Natural killer cell (primary cell): ENCODE data around the gene SLC6A8. TPM values are rescaled to one million over a fixed set of nuclear protein-coding genes. Genes with fewer than 3 reads are reported as not detected.

Source experiments
- ATAC-seq, 3 donors: fragments of 150-1000 bp in 2 of 3; fragments of 200-7000 bp in 1 of 3; cut with Tn5 transposase; 1 replicate in 1 of 3; 2 replicates in 2 of 3; pipeline ENCODE4 v1.10.0; 2021; ENCODE audit warnings: mild to moderate bottlenecking in 2 of 3, moderate library complexity in 2 of 3
- DNase-seq, 2 donors: peaks; one replicate each; pipeline versions ENCODE4 v3.0.0 to v3.0.0-alpha.2; 2013 to 2021; ENCODE audit warnings: mixed read lengths in 1 of 2
- H3K27ac ChIP-seq: one replicate; pipeline ENCODE4 v1.5.1; 2013; ENCODE audit warnings: mild to moderate bottlenecking, low read length
- H3K27me3 ChIP-seq: one replicate; pipeline ENCODE4 v1.6.1; 2013; ENCODE audit warnings: low read length; ENCODE audit not compliant: control insufficient read depth, insufficient read depth
- H3K36me3 ChIP-seq: one replicate; pipeline ENCODE4 v1.6.1; 2013; ENCODE audit warnings: low read length; ENCODE audit not compliant: control insufficient read depth, insufficient read depth
- H3K4me1 ChIP-seq: one replicate; pipeline ENCODE4 v1.6.1; 2013; ENCODE audit warnings: low read length; ENCODE audit not compliant: control insufficient read depth, insufficient read depth
- H3K4me3 ChIP-seq: one replicate; pipeline ENCODE4 v1.5.1; 2013; ENCODE audit warnings: low read length
- H3K9me3 ChIP-seq: one replicate; pipeline ENCODE4 v1.6.1; 2013; ENCODE audit warnings: low read length; ENCODE audit not compliant: control insufficient read depth, insufficient read depth
- H3K27ac Mint-ChIP-seq, 2 donors: one replicate each; pipeline ENCODE4 v1.8.0; 2022; ENCODE audit warnings: mild to moderate bottlenecking in 2 of 2, mixed read lengths in 2 of 2, moderate library complexity in 1 of 2
- H3K27me3 Mint-ChIP-seq, 2 donors: one replicate each; pipeline ENCODE4 v1.8.0; 2022; ENCODE audit warnings: low read depth in 2 of 2, mixed read lengths in 2 of 2
- H3K36me3 Mint-ChIP-seq: one replicate; pipeline ENCODE4 v1.8.0; 2022; ENCODE audit warnings: mixed read lengths
- H3K4me1 Mint-ChIP-seq, 2 donors: one replicate each; pipeline ENCODE4 v1.8.0; 2022; ENCODE audit warnings: mixed read lengths in 2 of 2
- H3K4me3 Mint-ChIP-seq: one replicate; pipeline ENCODE4 v1.8.0; 2022; ENCODE audit warnings: mild to moderate bottlenecking, moderate library complexity, mixed read lengths
- H3K9me3 Mint-ChIP-seq, 2 donors: one replicate each; pipeline ENCODE4 v1.8.0; 2022; ENCODE audit warnings: mixed read lengths in 2 of 2
- CTCF ChIP-seq: fragments of 200-600 bp; IDR thresholded peaks from one replicate; pipeline ENCODE4 v1.8.0; 2022; ENCODE audit warnings: antibody characterized with exemption
- WGBS: methylation state at CpG from one replicate; pipeline ENCODE4 v1.1.7; 2013; ENCODE audit warnings: missing lambda C conversion rate; ENCODE audit not compliant: insufficient coverage; 5-methylcytosine and 5-hydroxymethylcytosine counted together
- intact Hi-C: fragments of 100-400 bp; cut with micrococcal nuclease; formaldehyde crosslinking; loops from one replicate; pipeline ENCODE4 v1.14.2; 2022
- total RNA-seq, 4 donors: library from RNA; stranded (reverse); fragments of 120-200 nt in 1 of 4; gene quantifications; one replicate each; pipeline versions ENCODE4 v1.2.3 to v1.2.4, GENCODE V29; 2013 to 2022

The SLC6A8 gene
- total RNA-seq, 3 donors from 2014 or later (not counting 1 experiment from before 2014, with no cell fraction given): 0.77 to 2.5 (median 1.4) TPM

- H3K4me3 ChIP-seq: no peak overlapping the region
- no peak for TF ChIP-seq CTCF
- no peaks in the 10 kb centered on the region for H3K9me3 ChIP-seq
- H3K27ac ChIP-seq: no peak overlapping the region
- intact Hi-C loops: no loop called here
- Mint-ChIP-seq H3K4me1 (peaks cover 10 to 11% of the 10 kb centered on the region in 2 donors), H3K27ac (no peak overlapping the region), H3K4me3 (no peak overlapping the region), H3K9me3 (no peaks in the 10 kb centered on the region), H3K36me3 (no peaks in the 10 kb centered on the region), H3K27me3 (no peaks in the 10 kb centered on the region)
- H3K27me3 ChIP-seq: no peaks in the 10 kb centered on the region
- no peak for ATAC-seq
- no peak for DNase-seq
- 95% methylated on average over 24 of the region's 27 CpGs for WGBS
- peaks cover 8% of the 10 kb centered on the region for H3K36me3 ChIP-seq
- H3K4me1 ChIP-seq: peaks cover 12% of the 10 kb centered on the region
Measured at GRCh38 chrX:153738056-153738605, 50.4 kb downstream of the SLC6A8 start.

GRCh38 chrX:153739754-153740486, 52.2 kb downstream of the SLC6A8 start:
- no peak for TF ChIP-seq CTCF
- peaks cover 8 to 15% of the 10 kb centered on the region in 2 donors for H3K4me1 Mint-ChIP-seq
- H3K27me3 Mint-ChIP-seq: peaks cover 0 to 4% of the 10 kb centered on the region in 2 donors
- H3K4me1 ChIP-seq: peaks cover 17% of the 10 kb centered on the region
- H3K9me3 ChIP-seq: no peaks in the 10 kb centered on the region
- H3K27me3 ChIP-seq: no peaks in the 10 kb centered on the region
- intact Hi-C loops: no loop called here
- ATAC-seq (no peak), DNase-seq (peak in 1 of 2 donors; percentile 51)
- H3K9me3 Mint-ChIP-seq: no peaks in the 10 kb centered on the region
- 73% methylated on average over 29 of the region's 29 CpGs for WGBS
- H3K36me3 Mint-ChIP-seq: no peaks in the 10 kb centered on the region
- peaks cover 8% of the 10 kb centered on the region for H3K36me3 ChIP-seq
- no peak overlapping the region for H3K4me3 ChIP-seq
- no peak overlapping the region for H3K27ac Mint-ChIP-seq
- no peak overlapping the region for H3K4me3 Mint-ChIP-seq
- H3K27ac ChIP-seq: no peak overlapping the region

- no peak for TF ChIP-seq CTCF
- Mint-ChIP-seq H3K36me3 (no peaks in the 10 kb centered on the region), H3K27ac (no peak overlapping the region), H3K27me3 (peaks cover 0 to 4% of the 10 kb centered on the region in 2 donors), H3K9me3 (no peaks in the 10 kb centered on the region), H3K4me3 (no peak overlapping the region), H3K4me1 (peaks cover 0 to 7% of the 10 kb centered on the region in 2 donors)
- ATAC-seq (no peak), DNase-seq (no peak)
- Histone ChIP-seq H3K4me3 (no peak overlapping the region), H3K27me3 (no peaks in the 10 kb centered on the region), H3K36me3 (peaks cover 8% of the 10 kb centered on the region), H3K9me3 (no peaks in the 10 kb centered on the region), H3K27ac (no peak overlapping the region), H3K4me1 (peaks cover 15% of the 10 kb centered on the region)
- 83% methylated on average over 12 of the region's 16 CpGs for WGBS
- intact Hi-C loops: no loop called here
Measured at GRCh38 chrX:153740631-153741222, 53.0 kb downstream of the SLC6A8 start.
